Colonic mucosa (tissue), 4 donors: Measurements from ENCODE around the gene CAMLG. TPM values are rescaled to one million over a fixed set of nuclear protein-coding genes. Genes with fewer than 3 reads are reported as not detected.

Experiments
- DNase-seq: peaks from one replicate; pipeline ENCODE4 v3.0.0-alpha.2; 2020
- H3K27ac ChIP-seq: fragments of 200-600 bp; one replicate; pipeline ENCODE4 v1.8.0; 2021
- H3K27me3 ChIP-seq: fragments of 200-600 bp; one replicate; pipeline ENCODE4 v1.8.0; 2021
- H3K36me3 ChIP-seq: fragments of 200-600 bp; one replicate; pipeline ENCODE4 v1.8.0; 2021
- H3K4me1 ChIP-seq: fragments of 200-600 bp; one replicate; pipeline ENCODE4 v1.8.0; 2021; ENCODE audit warnings: mild to moderate bottlenecking
- H3K4me3 ChIP-seq: fragments of 200-600 bp; one replicate; pipeline ENCODE4 v1.8.0; 2021
- H3K9ac ChIP-seq, 2 donors: one replicate each; pipeline ENCODE4 v1.7.0; 2013; ENCODE audit warnings: control low read depth in 2 of 2, low read depth in 2 of 2, low read length in 2 of 2
- H3K9me3 ChIP-seq: fragments of 200-600 bp; one replicate; pipeline ENCODE4 v1.8.0; 2021
- CTCF ChIP-seq: fragments of 200-600 bp; IDR thresholded peaks from one replicate; pipeline ENCODE4 v1.8.0; 2022; ENCODE audit warnings: antibody characterized with exemption, mild to moderate bottlenecking
- intact Hi-C: fragments of 100-400 bp; cut with DNase I; formaldehyde crosslinking; loops from one replicate; pipeline ENCODE4 v1.14.1; 2022
- total RNA-seq, 2 donors: library from RNA; stranded (reverse); fragmentation: NEBNext Ultra II Directional in 1 of 2; extraction: Animal tissue kit (Norgen Biotek cat#: 25700) in 1 of 2; gene quantifications; one replicate each; pipeline ENCODE4 v1.2.1, GENCODE V29; 2021
- donor health status: healthy.
- donor health status: DM: no; HTN: no; CAD: no.
- donor health status: DM: no; HTN: no; CAD: no.

CAMLG gene
- total RNA-seq, 2 donors from 2014 or later: 21.2 to 27.6 TPM

DNA sequence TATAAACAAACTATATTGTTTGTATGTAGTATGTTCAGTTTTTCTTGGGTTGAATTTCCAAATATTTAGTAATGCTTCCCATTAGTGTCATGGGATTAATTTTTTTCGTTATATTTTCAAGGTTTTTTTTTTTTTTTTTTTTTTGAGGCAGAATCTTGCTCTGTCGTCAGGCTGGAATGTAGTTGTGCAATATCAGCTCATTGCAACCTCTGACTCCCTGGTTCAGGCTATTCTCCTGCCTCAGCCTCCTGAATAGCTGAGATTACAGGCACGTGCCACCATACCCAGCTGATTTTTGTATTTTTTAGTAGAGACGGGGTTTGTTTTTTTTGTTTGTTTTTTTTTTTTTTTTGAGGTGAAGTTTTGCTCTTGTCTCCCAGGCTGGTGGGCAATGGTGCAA lies 30.9 kb downstream of the CAMLG start:
- Histone ChIP-seq H3K4me3 (no peak overlapping the region), H3K9ac (no peak overlapping the region), H3K36me3 (peaks cover 28% of the 10 kb centered on the region), H3K4me1 (no peaks in the 10 kb centered on the region), H3K27ac (no peak overlapping the region), H3K27me3 (no peaks in the 10 kb centered on the region), H3K9me3 (no peaks in the 10 kb centered on the region)
- intact Hi-C loops: no loop called here
- DNase-seq: no peak
- TF ChIP-seq CTCF: no peak

DNA sequence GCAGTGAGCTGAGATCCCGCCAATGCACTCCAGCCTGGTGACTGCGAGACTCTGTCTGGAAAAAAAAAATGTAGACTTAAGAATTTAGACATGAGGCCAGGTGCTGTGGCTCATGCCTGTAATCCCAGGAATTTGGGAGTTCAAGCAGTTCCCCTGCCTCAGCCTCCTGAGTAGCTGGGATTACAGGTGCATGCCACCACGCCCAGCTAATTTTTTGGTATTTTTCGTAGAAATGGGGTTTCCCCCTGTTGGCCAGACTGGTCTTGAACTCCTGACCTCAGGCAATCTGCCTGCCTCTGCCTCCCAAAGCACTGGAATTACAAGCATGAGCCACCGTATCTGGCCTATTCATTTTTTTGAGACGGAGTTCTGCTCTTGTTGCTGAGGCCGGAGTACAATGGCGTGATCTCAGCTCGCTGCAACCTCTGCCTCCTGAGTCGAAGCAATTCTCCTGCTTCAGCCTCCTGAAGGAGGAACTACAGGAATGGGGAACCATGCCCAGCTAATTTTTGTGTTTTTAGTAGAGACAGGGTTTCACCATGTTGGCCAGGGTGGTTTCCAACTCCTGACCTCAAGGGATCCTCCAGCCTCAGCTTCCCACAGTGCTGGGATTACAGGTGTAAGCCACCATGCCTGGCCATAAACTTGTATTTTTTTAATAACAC lies 34.2 kb downstream of the CAMLG start:
- no peak overlapping the region for H3K9ac ChIP-seq
- DNase-seq: no peak
- no peaks in the 10 kb centered on the region for H3K9me3 ChIP-seq
- peaks cover 15% of the 10 kb centered on the region for H3K36me3 ChIP-seq
- no peak for TF ChIP-seq CTCF
- no peaks in the 10 kb centered on the region for H3K4me1 ChIP-seq
- H3K27me3 ChIP-seq: no peaks in the 10 kb centered on the region
- intact Hi-C loops: no loop called here
- no peak overlapping the region for H3K27ac ChIP-seq
- no peak overlapping the region for H3K4me3 ChIP-seq

GRCh38 chr5:134777366-134777765 lies 39.0 kb downstream of the CAMLG start:
- H3K4me3 ChIP-seq: no peak overlapping the region
- no peak for TF ChIP-seq CTCF
- no peaks in the 10 kb centered on the region for H3K9me3 ChIP-seq
- H3K4me1 ChIP-seq: no peaks in the 10 kb centered on the region
- H3K27me3 ChIP-seq: no peaks in the 10 kb centered on the region
- no peak overlapping the region for H3K9ac ChIP-seq
- DNase-seq: no peak
- H3K27ac ChIP-seq: no peak overlapping the region
- H3K36me3 ChIP-seq: peaks cover 10% of the 10 kb centered on the region
- intact Hi-C loops: no loop called here

DNA sequence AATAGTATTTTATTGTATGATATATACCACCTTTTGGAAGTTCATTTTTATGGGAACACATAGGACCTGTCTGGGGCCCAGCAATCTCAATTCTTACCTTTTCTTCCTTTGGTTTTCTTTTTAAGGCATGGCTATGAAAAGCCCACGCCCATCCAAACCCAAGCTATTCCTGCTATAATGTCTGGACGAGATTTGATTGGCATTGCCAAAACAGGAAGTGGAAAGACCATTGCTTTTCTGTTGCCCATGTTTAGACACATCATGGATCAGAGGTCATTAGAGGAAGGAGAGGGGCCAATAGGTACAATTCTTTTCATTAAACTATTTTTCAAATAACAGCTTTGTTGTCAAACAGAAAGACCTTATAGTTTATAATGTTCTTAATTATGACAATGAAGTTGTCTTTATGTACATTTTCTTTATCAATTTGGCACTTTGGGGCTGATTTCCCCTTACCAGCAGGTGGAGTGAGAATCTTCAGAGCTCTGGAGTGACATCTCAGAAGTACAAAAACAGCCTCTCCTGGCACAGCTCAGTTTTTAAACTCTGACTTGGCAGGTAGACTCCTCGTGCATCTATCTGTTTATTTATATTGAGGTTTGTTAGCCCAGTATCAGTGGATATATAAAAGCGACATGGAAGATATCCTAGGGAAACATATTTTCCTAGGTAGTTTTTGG lies 46.0 kb downstream of the CAMLG start:
- Histone ChIP-seq H3K4me1 (no peaks in the 10 kb centered on the region), H3K36me3 (no peaks in the 10 kb centered on the region), H3K4me3 (no peak overlapping the region), H3K9ac (no peak overlapping the region), H3K9me3 (no peaks in the 10 kb centered on the region), H3K27me3 (no peaks in the 10 kb centered on the region), H3K27ac (no peak overlapping the region)
- intact Hi-C loops: no loop called here
- TF ChIP-seq CTCF: no peak
- DNase-seq: no peak

GRCh38 chr5:134784946-134785620 lies 46.7 kb downstream of the CAMLG start:
- TF ChIP-seq CTCF: no peak
- H3K27me3 ChIP-seq: no peaks in the 10 kb centered on the region
- H3K9me3 ChIP-seq: no peaks in the 10 kb centered on the region
- H3K27ac ChIP-seq: no peak overlapping the region
- no peak for DNase-seq
- H3K36me3 ChIP-seq: no peaks in the 10 kb centered on the region
- H3K9ac ChIP-seq: no peak overlapping the region
- H3K4me1 ChIP-seq: no peaks in the 10 kb centered on the region
- no peak overlapping the region for H3K4me3 ChIP-seq
- intact Hi-C loops: no loop called here
